Keratinocyte (primary cell): ENCODE data around the gene WDR12. TPM values are rescaled to one million over a fixed set of nuclear protein-coding genes. Genes with fewer than 3 reads are reported as not detected.

ENCODE experiments used
- DNase-seq: peaks from one replicate; pipeline ENCODE4 v3.0.0-alpha.2; 2011; ENCODE audit warnings: low read depth, missing footprints, low spot score
- FAIRE-seq: peaks from 2 replicates; lab custom pipeline; 2011; peaks lifted over from hg19 to GRCh38; lab: Jason Lieb, UNC
- H2AFZ ChIP-seq: 2 replicates; pipeline ENCODE4 v1.6.0; 2012; ENCODE audit warnings: low read length, control low read depth, inconsistent platforms; ENCODE audit not compliant: control insufficient read depth
- H3K27ac ChIP-seq: 2 replicates; pipeline ENCODE4 v1.5.1; 2011; ENCODE audit warnings: low read length; ENCODE audit not compliant: control insufficient read depth, insufficient read depth
- H3K27me3 ChIP-seq: 3 replicates; pipeline ENCODE4 v1.6.0; 2011; ENCODE audit warnings: low read length; ENCODE audit not compliant: control insufficient read depth, insufficient read depth; ENCODE audit errors: extremely low read depth
- H3K36me3 ChIP-seq, 2 experiments: 2 replicates in 1 of 2; 3 replicates in 1 of 2; pipeline ENCODE4 v1.5.1; 2011; ENCODE audit warnings: low read length in 2 of 2, mild to moderate bottlenecking in 1 of 2; ENCODE audit not compliant: control insufficient read depth in 2 of 2, insufficient read depth in 2 of 2; ENCODE audit errors: extremely low read depth in 1 of 2
- H3K4me1 ChIP-seq: 3 replicates; pipeline ENCODE4 v1.5.1; 2011; ENCODE audit warnings: low read length; ENCODE audit not compliant: control insufficient read depth, insufficient read depth; ENCODE audit errors: extremely low read depth
- H3K4me2 ChIP-seq: 3 replicates; pipeline ENCODE4 v1.6.0; 2011; ENCODE audit warnings: low read depth, low read length; ENCODE audit not compliant: control insufficient read depth, insufficient read depth; ENCODE audit errors: extremely low read depth
- H3K4me3 ChIP-seq, 3 experiments: fragments of 200-600 bp in 1 of 3; sonication (generic) in 1 of 3; 2 replicates in 2 of 3; 3 replicates in 1 of 3; pipeline ENCODE4 v1.5.1; 2011 to 2016; ENCODE audit warnings: low read length in 3 of 3, mild to moderate bottlenecking in 3 of 3, control low read depth in 2 of 3, inconsistent platforms in 1 of 3, low read depth in 1 of 3, mixed read lengths in 1 of 3, mixed run types in 1 of 3, moderate library complexity in 1 of 3; ENCODE audit not compliant: control insufficient read depth in 2 of 3, insufficient read depth in 2 of 3; ENCODE audit errors: extremely low read depth in 1 of 3
- H3K79me2 ChIP-seq: 2 replicates; pipeline ENCODE4 v1.6.0; 2012; ENCODE audit warnings: low read length; ENCODE audit not compliant: control insufficient read depth, insufficient read depth
- H3K9ac ChIP-seq: 3 replicates; pipeline ENCODE4 v1.6.0; 2011; ENCODE audit warnings: low read length; ENCODE audit not compliant: control insufficient read depth, insufficient read depth; ENCODE audit errors: extremely low read depth
- H3K9me1 ChIP-seq: 3 replicates; pipeline ENCODE4 v1.6.0; 2011; ENCODE audit warnings: low read length; ENCODE audit not compliant: control insufficient read depth, insufficient read depth; ENCODE audit errors: extremely low read depth
- H3K9me3 ChIP-seq: 2 replicates; pipeline ENCODE4 v1.5.1; 2012; ENCODE audit warnings: low read depth, low read length; ENCODE audit not compliant: control insufficient read depth
- H4K20me1 ChIP-seq: 3 replicates; pipeline ENCODE4 v1.6.0; 2011; ENCODE audit warnings: low read length; ENCODE audit not compliant: control insufficient read depth, insufficient read depth; ENCODE audit errors: extremely low read depth
- CTCF ChIP-seq, 3 experiments: IDR thresholded peaks in 1 of 3; conservative IDR thresholded peaks in 1 of 3; optimal IDR thresholded peaks in 1 of 3; 2 replicates in 2 of 3; 3 replicates in 1 of 3; pipeline versions ENCODE3 to v1.5.1; 2011; ENCODE audit warnings: low read length in 3 of 3, mild to moderate bottlenecking in 3 of 3, moderate library complexity in 2 of 3, control low read depth in 1 of 3, inconsistent platforms in 1 of 3; ENCODE audit not compliant: insufficient read depth in 2 of 3; ENCODE audit errors: extremely low read depth in 1 of 3
- EZH2 ChIP-seq: IDR thresholded peaks from one replicate; pipeline ENCODE4 v1.6.1; 2012; ENCODE audit warnings: inconsistent platforms, mild to moderate bottlenecking, low read length, moderate library complexity
- dilution Hi-C: fragments of 300-500 bp; cut with MboI; formaldehyde crosslinking; loops from one replicate; pipeline ENCODE4 v1.7.0; 2020; ENCODE audit warnings: low sequenced_read_pairs; ENCODE audit not compliant: extremely low pct_ligation_motif_present
- polyA plus RNA-seq, 5 experiments: library from polyadenylated mRNA; depleted of rRNA in 3 of 5; stranded (reverse) in 3 of 5; stranded (forward) in 1 of 5; unstranded in 1 of 5; fragments of >200 nt; gene quantifications; 1 replicate in 1 of 5; 2 replicates in 3 of 5; 3 replicates in 1 of 5; pipeline versions ENCODE4 v1.2.1 to v1.2.3, GENCODE V29; 2011 to 2012; ENCODE audit warnings: missing spikeins in 2 of 5, low read depth in 1 of 5, low replicate concordance in 1 of 5

Gene WDR12
- polyA plus RNA-seq, 1 donor (not counting 4 experiments of a cell fraction or from before 2014, with no cell fraction given): 109 TPM

GRCh38 chr2:202824901-202825300 lies 86.6 kb downstream of the WDR12 start:
- H2AFZ ChIP-seq: no peak overlapping the region
- no peaks in the 10 kb centered on the region for H3K27me3 ChIP-seq
- FAIRE-seq: no peak
- H3K9me1 ChIP-seq: no peaks in the 10 kb centered on the region
- dilution Hi-C loops: no loop called here
- no peaks in the 10 kb centered on the region for H4K20me1 ChIP-seq
- TF ChIP-seq EZH2 (no peak), CTCF (optimal IDR thresholded peaks at IDR 0.05 in 1 of 3, IDR thresholded peaks at IDR 0.05 in 1 of 3, conservative IDR thresholded peaks at IDR 0.05 in 1 of 3; ENCODE audit: extremely low read depth in 1 of 3, insufficient read depth in 2 of 3, low read length in 3 of 3) (no peak)
- no peak for DNase-seq
- H3K4me3 ChIP-seq: no peak overlapping the region
- H3K36me3 ChIP-seq: no peaks in the 10 kb centered on the region
- H3K4me1 ChIP-seq: no peaks in the 10 kb centered on the region
- H3K9ac ChIP-seq: no peak overlapping the region
- H3K9me3 ChIP-seq: no peaks in the 10 kb centered on the region
- H3K4me2 ChIP-seq: no peak overlapping the region
- H3K79me2 ChIP-seq: no peaks in the 10 kb centered on the region
- H3K27ac ChIP-seq: no peak overlapping the region

Other genes starting within 250 kb of the WDR12 start
- 1.1 to 2.2 TPM (median 1.8 TPM) in 3 replicates for gene ICA1L, start 39.9 kb downstream of the WDR12 start, polyA plus RNA-seq
- gene CARF, start 602 bp upstream of the WDR12 start, polyA plus RNA-seq: 3.1 to 6.5 TPM (median 5.2 TPM) in 3 replicates
- 9.4 to 15.4 TPM (median 14.7 TPM) in 3 replicates for gene NBEAL1, start 103.2 kb upstream of the WDR12 start, polyA plus RNA-seq